HG03439 (cell line): ENCODE data around the gene RHBDD1.
"Not testable (repeated sequence)": the region's sequence is repeated elsewhere in the genome, so short reads cannot be mapped to it uniquely, and the experiment has no call there.

Experiments
- ATAC-seq: cut with Tn5 transposase; IDR thresholded peaks from one replicate; pipeline ENCODE4 v1.9.1; 2021; ENCODE audit warnings: mild to moderate bottlenecking, moderate library complexity; ENCODE audit not compliant: unreplicated experiment

Gene RHBDD1

DNA sequence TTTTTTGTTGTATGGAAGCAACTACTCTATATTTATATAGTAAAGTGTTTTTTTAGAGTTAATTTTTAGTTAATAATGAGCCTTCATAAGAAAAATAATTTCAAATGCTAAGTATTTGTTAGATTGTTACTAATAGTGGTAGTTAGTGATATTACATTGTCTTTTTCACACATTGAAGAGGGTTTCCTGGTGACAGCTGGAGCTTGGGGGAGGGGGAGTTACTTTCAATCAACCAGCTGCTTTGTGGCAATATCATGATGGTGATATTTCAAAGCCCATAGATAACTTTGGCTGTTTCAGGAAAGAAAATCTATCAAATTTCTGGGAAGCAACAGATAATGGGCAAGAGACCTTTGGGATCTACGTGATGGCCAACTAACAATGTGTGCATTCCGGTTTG lies 4.1 kb downstream of the RHBDD1 start:
- no peak for ATAC-seq

DNA sequence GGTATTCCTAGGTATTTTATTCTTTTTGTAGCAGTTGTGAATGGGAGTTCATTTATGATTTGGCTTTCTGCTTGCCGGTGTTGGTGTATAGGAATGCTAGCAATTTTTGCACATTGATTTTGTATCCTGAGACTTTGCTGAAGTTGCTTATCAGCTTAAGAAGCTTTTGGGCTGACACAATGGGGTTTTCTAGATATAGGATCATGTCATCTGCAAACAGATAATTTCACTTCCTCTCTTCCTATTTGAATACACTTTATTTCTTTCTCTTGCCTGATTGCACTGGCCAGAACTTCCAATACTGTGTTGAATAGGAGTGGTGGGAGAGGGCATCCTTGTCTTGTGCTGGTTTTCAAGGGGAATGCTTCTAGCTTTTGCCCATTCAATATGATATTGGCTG lies 7.1 kb downstream of the RHBDD1 start:
- not testable (repeated sequence) for ATAC-seq

- peak; percentile 69 for ATAC-seq
Observed at GRCh38 chr2:226845386-226846116, 9.7 kb downstream of the RHBDD1 start.

- ATAC-seq = no peak
Observed at GRCh38 chr2:226847090-226847489, 11.2 kb downstream of the RHBDD1 start.

- no peak for ATAC-seq
Observed at GRCh38 chr2:226847511-226847910, 11.7 kb downstream of the RHBDD1 start.

DNA sequence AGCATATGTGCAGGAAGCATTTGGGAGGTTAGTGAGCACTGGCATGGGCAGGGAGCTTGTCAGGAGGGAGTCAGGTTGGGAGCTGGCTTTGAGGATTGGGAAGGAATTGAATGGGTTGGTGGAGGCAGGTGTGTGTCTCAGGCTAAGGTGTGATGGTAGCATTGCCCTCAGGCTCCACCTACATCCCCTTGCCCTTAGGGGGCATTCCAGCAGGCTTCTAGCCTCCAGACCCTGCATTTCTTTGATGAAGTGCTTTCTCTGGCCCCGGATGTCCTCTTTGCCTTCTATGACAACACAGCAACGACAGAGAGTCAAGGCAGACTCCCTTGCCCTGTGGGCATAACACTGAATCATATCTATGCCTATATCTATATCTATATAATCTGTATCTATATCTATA lies 13.5 kb downstream of the RHBDD1 start:
- ATAC-seq = no peak

DNA sequence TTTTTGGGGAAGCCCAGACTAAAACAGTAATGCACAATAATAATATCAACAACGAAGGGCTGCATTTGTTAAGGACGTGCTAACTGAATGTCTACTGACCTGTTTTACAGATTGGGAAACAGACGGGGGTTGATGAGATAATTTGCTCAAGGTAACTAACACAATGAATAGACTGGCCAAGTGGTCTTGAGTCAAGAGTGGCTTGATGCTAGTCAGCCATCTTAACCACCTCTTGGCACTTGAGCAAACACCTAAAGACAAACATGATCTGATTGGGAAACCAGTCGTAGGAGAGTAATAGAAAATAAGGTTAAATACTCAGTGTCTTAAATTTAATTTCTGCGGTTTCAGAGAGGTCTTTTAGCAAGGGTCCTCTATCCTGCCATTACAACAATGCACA lies 14.2 kb downstream of the RHBDD1 start:
- ATAC-seq = no peak

DNA sequence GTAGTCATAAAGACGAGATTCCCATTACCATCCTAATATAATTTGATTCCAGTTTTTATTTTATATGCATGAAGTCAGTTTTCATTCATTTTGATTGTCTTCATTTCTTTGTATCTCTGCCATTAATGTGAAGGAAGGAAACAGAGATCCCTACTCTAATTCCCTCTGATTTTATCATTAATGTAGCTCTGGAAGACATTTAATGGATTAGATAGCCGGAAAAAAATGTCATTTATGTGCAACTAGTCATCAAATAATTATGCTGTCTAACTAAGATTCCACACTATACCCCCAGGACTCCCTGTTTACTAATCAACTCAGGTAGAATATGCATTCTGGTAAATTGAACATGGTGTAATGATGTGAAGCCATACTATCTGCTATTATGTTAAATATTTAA lies 19.9 kb downstream of the RHBDD1 start:
- no peak for ATAC-seq

GRCh38 chr2:226860087-226860486 lies 24.2 kb downstream of the RHBDD1 start:
- ATAC-seq = no peak

- ATAC-seq = peak; percentile 81
Observed at GRCh38 chr2:226862623-226863022, 26.8 kb downstream of the RHBDD1 start.

DNA sequence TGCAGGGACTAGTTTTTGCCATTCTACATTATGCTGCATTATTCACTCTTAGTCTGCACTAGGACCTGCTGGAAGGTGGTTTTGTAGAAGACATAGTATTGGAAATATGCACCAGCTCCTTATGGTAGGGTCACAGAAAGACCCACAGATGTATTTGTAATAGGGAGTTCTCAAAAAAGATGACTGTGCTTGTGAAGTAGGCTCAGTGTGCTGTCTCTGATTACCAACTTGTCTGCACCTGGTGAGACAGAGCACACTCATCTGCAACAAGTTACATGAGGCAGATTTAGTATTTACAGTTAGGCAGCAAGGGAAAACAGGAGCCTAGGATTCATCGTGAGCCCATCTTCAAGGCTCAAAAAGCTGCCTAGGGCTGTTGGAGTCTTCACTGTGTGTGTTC lies 29.4 kb downstream of the RHBDD1 start:
- ATAC-seq = no peak

GRCh38 chr2:226865710-226866109 lies 29.9 kb downstream of the RHBDD1 start:
- no peak for ATAC-seq

- ATAC-seq = no peak
Observed at GRCh38 chr2:226868331-226869162, 32.7 kb downstream of the RHBDD1 start.

- no peak for ATAC-seq
Observed at GRCh38 chr2:226869371-226869770, 33.5 kb downstream of the RHBDD1 start.

GRCh38 chr2:226873051-226873620 lies 37.3 kb downstream of the RHBDD1 start:
- ATAC-seq = no peak

DNA sequence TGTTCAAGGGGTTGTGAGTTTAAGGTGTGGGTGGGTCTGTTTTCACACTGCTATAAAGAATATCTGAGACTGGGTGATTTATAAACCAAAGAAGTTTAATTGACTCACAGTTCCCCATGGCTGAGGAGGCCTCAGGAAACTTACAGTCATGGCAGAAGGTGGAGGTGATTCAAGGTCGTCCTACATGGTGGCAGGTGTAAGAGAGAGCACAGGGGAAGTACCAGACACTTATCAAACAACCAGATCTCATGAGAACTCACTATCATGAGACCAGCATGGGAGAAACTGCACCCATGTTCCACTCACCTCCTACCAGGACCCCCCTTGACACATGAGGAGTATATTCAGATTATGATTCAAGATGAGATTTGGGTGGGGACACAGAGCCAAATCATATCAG lies 38.0 kb downstream of the RHBDD1 start:
- no peak for ATAC-seq

GRCh38 chr2:226874749-226875148 lies 38.9 kb downstream of the RHBDD1 start:
- no peak for ATAC-seq

DNA sequence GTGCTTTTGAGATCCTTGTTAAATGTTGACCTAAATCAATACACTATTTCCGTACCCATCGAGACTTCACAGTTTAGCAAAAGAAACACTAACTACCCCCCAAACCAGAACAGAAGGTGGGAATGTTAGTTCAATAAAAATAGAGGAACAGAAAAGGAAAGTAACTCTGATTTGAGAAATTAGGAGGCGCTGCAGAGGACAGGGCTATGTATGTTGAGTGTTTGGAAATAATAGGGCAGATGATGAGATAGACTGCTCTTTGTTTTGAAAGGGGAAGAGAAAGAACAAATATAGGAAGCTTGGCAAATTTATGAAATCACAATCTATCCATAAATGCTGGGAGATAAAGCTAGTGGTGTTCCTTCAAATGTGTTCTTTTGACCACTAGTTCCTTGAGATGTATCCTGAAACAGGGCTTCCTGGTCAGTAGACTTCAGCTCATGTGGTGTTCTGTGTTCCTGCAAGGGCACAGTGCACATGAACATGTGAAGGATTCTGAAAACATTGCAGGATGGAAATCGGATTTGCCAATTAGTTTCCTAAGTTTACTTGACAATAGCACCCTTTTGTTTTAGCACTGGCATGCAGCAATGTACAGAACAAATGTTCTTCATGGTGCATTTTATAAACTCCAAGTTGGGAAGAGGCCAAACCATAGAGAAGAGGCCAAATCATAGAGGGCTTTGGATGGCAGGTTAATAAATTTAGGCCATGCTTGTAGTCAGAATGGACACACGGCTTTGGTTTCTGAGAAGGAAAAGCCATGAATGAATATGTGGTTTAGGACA lies 39.8 kb downstream of the RHBDD1 start:
- ATAC-seq = no peak

DNA sequence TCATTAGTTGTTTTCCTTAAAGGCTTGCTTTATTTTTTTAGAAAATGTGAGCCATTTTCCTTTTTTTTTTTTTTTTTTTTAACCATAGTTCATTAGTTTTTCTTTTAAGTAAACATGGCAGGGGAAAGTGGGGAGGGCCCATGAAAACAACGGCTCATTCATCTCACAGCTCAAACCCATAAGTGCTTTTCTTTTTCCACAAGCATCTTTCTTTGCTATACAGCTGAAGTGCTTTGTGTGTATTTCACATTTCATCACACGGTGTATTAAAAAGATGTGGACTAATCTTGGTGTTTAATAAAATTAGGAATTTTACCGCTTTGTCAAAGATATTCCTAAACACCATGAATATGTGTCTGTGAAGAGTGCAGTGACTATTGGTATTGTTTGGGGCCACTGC lies 41.6 kb downstream of the RHBDD1 start:
- no peak for ATAC-seq

DNA sequence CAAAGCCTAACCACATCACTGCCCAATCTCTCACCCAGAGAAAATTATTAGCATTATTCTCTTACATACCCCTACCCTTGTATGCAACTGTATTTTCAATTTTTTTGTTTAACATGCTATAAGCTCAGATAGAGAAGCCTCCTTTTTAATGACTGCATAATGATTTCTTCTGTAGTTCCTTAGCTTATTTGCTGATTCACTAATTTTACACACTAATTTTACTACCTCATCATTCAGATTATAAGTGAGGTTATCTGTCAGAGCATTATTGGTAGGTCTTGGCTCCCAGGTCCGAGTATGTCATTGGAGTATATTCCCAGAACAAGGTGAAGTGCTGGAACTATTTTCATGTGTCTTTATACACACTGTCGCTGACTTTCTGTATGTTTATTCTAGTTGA lies 45.4 kb downstream of the RHBDD1 start:
- ATAC-seq = no peak

DNA sequence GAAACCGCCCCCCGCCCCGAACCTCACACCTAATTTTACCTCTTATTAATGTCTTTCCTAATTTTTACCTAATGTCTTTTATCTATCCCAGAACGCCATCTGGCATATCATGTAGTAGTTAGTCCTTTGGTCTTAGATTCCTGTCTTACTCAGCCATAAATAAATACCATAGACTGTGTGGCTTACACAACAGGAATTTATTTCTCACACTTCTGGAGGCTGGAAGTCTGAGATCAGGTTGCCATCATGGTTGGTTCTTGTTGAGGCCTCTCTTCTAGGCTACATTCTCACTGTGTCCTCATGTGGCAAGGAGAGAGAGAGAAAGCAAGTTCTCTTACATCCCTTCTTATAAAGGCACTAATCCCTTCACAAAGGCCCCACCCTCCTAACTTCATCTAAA lies 46.8 kb downstream of the RHBDD1 start:
- no peak for ATAC-seq
